H1 (cell line): ENCODE data around the gene CST5. TPM values are rescaled to one million over a fixed set of nuclear protein-coding genes. Genes with fewer than 3 reads are reported as not detected.

Experiments used
- CTCF ChIA-PET: fragments of 300-600 bp; sonication (Branson Sonifier 250); formaldehyde crosslinking; loops from one replicate; lab custom pipeline; 2021; ENCODE audit not compliant: partially characterized antibody; lab: Charles Lee
- POLR2A ChIA-PET: fragments of 300-600 bp; sonication (Branson Sonifier 250); formaldehyde crosslinking; loops from one replicate; lab custom pipeline; 2021; ENCODE audit warnings: inconsistent platforms; ENCODE audit not compliant: partially characterized antibody; lab: Charles Lee
- DNase-seq, 2 experiments: peaks; one replicate each; pipeline versions ENCODE4 v3.0.0 to v3.0.0-alpha.2; 2010 to 2022; ENCODE audit warnings: low spot score in 2 of 2, low read depth in 1 of 2, mixed read lengths in 1 of 2
- FAIRE-seq: peaks from 2 replicates; lab custom pipeline; 2011; peaks lifted over from hg19 to GRCh38; lab: Jason Lieb, UNC
- H2AFZ ChIP-seq: 2 replicates; pipeline ENCODE4 v1.8.1; 2012; ENCODE audit warnings: low read length, inconsistent platforms
- H2AK5ac ChIP-seq: 2 replicates; pipeline ENCODE4 v1.6.1; 2013; ENCODE audit warnings: low read depth, low read length
- H2BK120ac ChIP-seq: replicated peaks from 2 replicates; pipeline ENCODE3; 2013; ENCODE audit warnings: low read depth, low read length, inconsistent platforms
- H2BK12ac ChIP-seq: 2 replicates; pipeline ENCODE4 v1.6.1; 2013; ENCODE audit warnings: low read depth, low read length
- H2BK15ac ChIP-seq: 2 replicates; pipeline ENCODE4 v1.6.1; 2013; ENCODE audit warnings: low read length
- H2BK20ac ChIP-seq: 2 replicates; pipeline ENCODE4 v1.6.1; 2013; ENCODE audit warnings: low read length
- H2BK5ac ChIP-seq: 2 replicates; pipeline ENCODE4 v1.6.1; 2013; ENCODE audit warnings: low read depth, low read length
- H3K14ac ChIP-seq: 2 replicates; pipeline ENCODE4 v1.6.1; 2013; ENCODE audit warnings: inconsistent platforms; ENCODE audit not compliant: insufficient read length
- H3K18ac ChIP-seq: 2 replicates; pipeline ENCODE4 v1.6.1; 2013; ENCODE audit warnings: low read length; ENCODE audit errors: extremely low read depth
- H3K23ac ChIP-seq: 2 replicates; pipeline ENCODE4 v1.6.1; 2013; ENCODE audit warnings: inconsistent platforms; ENCODE audit not compliant: insufficient read length
- H3K23me2 ChIP-seq: 2 replicates; pipeline ENCODE4 v1.6.1; 2013; ENCODE audit warnings: low read depth, low read length
- H3K27ac ChIP-seq: 2 replicates; pipeline ENCODE4 v1.6.1; 2011; ENCODE audit warnings: low read depth, low read length, inconsistent platforms
- H3K27me3 ChIP-seq, 4 experiments: replicated peaks in 1 of 4; 1 replicate in 1 of 4; 2 replicates in 3 of 4; pipeline versions ENCODE4 v1.6.1 to v1.8.1; 2011 to 2013; ENCODE audit warnings: low read length in 3 of 4, mild to moderate bottlenecking in 3 of 4, inconsistent platforms in 2 of 4, mixed read lengths in 2 of 4, moderate library complexity in 1 of 4; ENCODE audit not compliant: control insufficient read depth in 3 of 4, insufficient read depth in 3 of 4; ENCODE audit errors: extremely low read depth in 1 of 4
- H3K36me3 ChIP-seq, 4 experiments: 2 replicates each; pipeline versions ENCODE4 v1.6.1 to v1.8.1; 2011 to 2013; ENCODE audit warnings: mild to moderate bottlenecking in 4 of 4, low read length in 3 of 4, moderate library complexity in 2 of 4, control low read depth in 1 of 4, inconsistent platforms in 1 of 4; ENCODE audit not compliant: insufficient read depth in 4 of 4, control insufficient read depth in 2 of 4
- H3K4ac ChIP-seq: replicated peaks from 2 replicates; pipeline ENCODE3; 2013; ENCODE audit warnings: low read length, low read depth, mixed read lengths, inconsistent platforms; ENCODE audit not compliant: insufficient read length
- H3K4me1 ChIP-seq, 4 experiments: replicated peaks in 1 of 4; 1 replicate in 1 of 4; 2 replicates in 3 of 4; pipeline versions ENCODE4 v1.6.1 to v1.8.1; 2011 to 2013; ENCODE audit warnings: low read length in 3 of 4, inconsistent platforms in 2 of 4, mixed read lengths in 1 of 4; ENCODE audit not compliant: insufficient read depth in 4 of 4, control insufficient read depth in 3 of 4
- H3K4me2 ChIP-seq, 2 experiments: 2 replicates each; pipeline versions ENCODE4 v1.6.1 to v1.8.1; 2011 to 2013; ENCODE audit warnings: low read depth in 2 of 2, low read length in 2 of 2, control low read depth in 1 of 2, inconsistent platforms in 1 of 2, mild to moderate bottlenecking in 1 of 2; ENCODE audit not compliant: insufficient read depth in 1 of 2
- H3K4me3 ChIP-seq, 4 experiments: fragments of 200-600, 300-600 bp in 1 of 4; sonication (generic), shearing (Covaris generic), sonication (Bioruptor Twin) in 1 of 4; 2 replicates each; pipeline versions ENCODE4 v1.5.1 to v1.8.1; 2011 to 2016; ENCODE audit warnings: low read length in 4 of 4, low read depth in 3 of 4, control low read depth in 2 of 4, inconsistent platforms in 2 of 4, mild to moderate bottlenecking in 2 of 4, mixed read lengths in 1 of 4, moderate library complexity in 1 of 4; ENCODE audit not compliant: insufficient read depth in 2 of 4; ENCODE audit errors: extremely low read depth in 1 of 4
- H3K56ac ChIP-seq: replicated peaks from 2 replicates; pipeline ENCODE3; 2013; ENCODE audit warnings: low read depth, mild to moderate bottlenecking, mixed read lengths, low read length, inconsistent platforms; ENCODE audit not compliant: insufficient read length
- H3K79me1 ChIP-seq: 2 replicates; pipeline ENCODE4 v1.6.1; 2013; ENCODE audit warnings: low read depth, low read length, control low read depth
- H3K79me2 ChIP-seq, 2 experiments: 2 replicates each; pipeline versions ENCODE4 v1.6.1 to v1.8.1; 2012 to 2013; ENCODE audit warnings: low read length in 2 of 2, mild to moderate bottlenecking in 2 of 2, inconsistent platforms in 1 of 2; ENCODE audit not compliant: insufficient read depth in 2 of 2, control insufficient read depth in 1 of 2
- H3K9ac ChIP-seq, 4 experiments: replicated peaks in 1 of 4; 1 replicate in 1 of 4; 2 replicates in 3 of 4; pipeline versions ENCODE4 v1.6.1 to v1.8.1; 2011 to 2013; ENCODE audit warnings: low read depth in 3 of 4, low read length in 3 of 4, control low read depth in 2 of 4, mild to moderate bottlenecking in 2 of 4, moderate library complexity in 2 of 4, inconsistent platforms in 1 of 4; ENCODE audit errors: extremely low read depth in 1 of 4
- H3K9me3 ChIP-seq, 2 experiments: 2 replicates each; pipeline versions ENCODE4 v1.6.1 to v1.8.1; 2012 to 2013; ENCODE audit warnings: mild to moderate bottlenecking in 2 of 2, moderate library complexity in 2 of 2, control low read depth in 1 of 2, inconsistent platforms in 1 of 2, low read depth in 1 of 2, low read length in 1 of 2, mixed read lengths in 1 of 2; ENCODE audit not compliant: insufficient read depth in 2 of 2
- H4K20me1 ChIP-seq, 2 experiments: replicated peaks in 1 of 2; 2 replicates each; pipeline versions ENCODE3 to v1.8.1; 2011 to 2013; ENCODE audit warnings: inconsistent platforms in 2 of 2, low read length in 2 of 2, mild to moderate bottlenecking in 1 of 2; ENCODE audit not compliant: insufficient read depth in 2 of 2, control insufficient read depth in 1 of 2
- H4K5ac ChIP-seq: 2 replicates; pipeline ENCODE4 v1.6.1; 2013; ENCODE audit warnings: low read length, low read depth, mixed read lengths, inconsistent platforms; ENCODE audit not compliant: insufficient read length
- H4K8ac ChIP-seq: 2 replicates; pipeline ENCODE4 v1.8.0; 2013; ENCODE audit warnings: mild to moderate bottlenecking, moderate library complexity, low read length, inconsistent platforms; ENCODE audit not compliant: insufficient read depth; ENCODE audit errors: extremely low read depth
- H4K91ac ChIP-seq: replicated peaks from 2 replicates; pipeline ENCODE3; 2013; ENCODE audit warnings: low read length, mixed read lengths, inconsistent platforms; ENCODE audit not compliant: insufficient read length
- BACH1 ChIP-seq: IDR thresholded peaks from 2 replicates; pipeline ENCODE4 v1.6.1; 2012; ENCODE audit warnings: low read length, improper control_type of control experiment
- CHD2 ChIP-seq: IDR thresholded peaks from 2 replicates; pipeline ENCODE4 v1.6.1; 2012; ENCODE audit warnings: low read length, improper control_type of control experiment
- FOSL1 ChIP-seq: IDR thresholded peaks from 2 replicates; pipeline ENCODE4 v1.6.1; 2011; ENCODE audit warnings: mild to moderate bottlenecking, low read depth, low read length, moderate library complexity; ENCODE audit not compliant: insufficient read depth
- SIX5 ChIP-seq: IDR thresholded peaks from 2 replicates; pipeline ENCODE4 v1.6.1; 2011; ENCODE audit warnings: mild to moderate bottlenecking, low read depth, low read length
- TCF12 ChIP-seq: IDR thresholded peaks from 2 replicates; pipeline ENCODE4 v1.6.1; 2011; ENCODE audit warnings: low read depth, mild to moderate bottlenecking, low read length
- WGBS, 2 experiments: shearing (Covaris generic) in 1 of 2; methylation state at CpG; one replicate each; pipeline versions ENCODE4 v1.1.6 to v1.1.7; 2013 to 2015; ENCODE audit warnings: low lambda C conversion rate in 2 of 2, mixed read lengths in 2 of 2, inconsistent platforms in 1 of 2, low coverage in 1 of 2, missing lambda C conversion rate in 1 of 2; ENCODE audit not compliant: insufficient replicate concordance in 2 of 2, insufficient coverage in 1 of 2, insufficient read length in 1 of 2; ENCODE audit errors: extremely low coverage in 1 of 2, missing lambda C conversion rate in 1 of 2; 5-methylcytosine and 5-hydroxymethylcytosine counted together
- polyA plus RNA-seq, 7 experiments: library from polyadenylated mRNA; depleted of rRNA in 3 of 7; stranded (reverse) in 5 of 7; unstranded in 2 of 7; fragments of >200 nt in 5 of 7; fragments of 200-250 nt in 2 of 7; gene quantifications; 1 replicate in 5 of 7; 2 replicates in 1 of 7; 4 replicates in 1 of 7; pipeline versions ENCODE4 v1.2.1 to v1.2.3, GENCODE V29; 2011 to 2013; ENCODE audit warnings: missing spikeins in 2 of 7, mixed read lengths in 2 of 7
- total RNA-seq: library from RNA; stranded (reverse); fragmentation: NEBNext Ultra II Directional; extraction: Animal tissue kit (Norgen Biotek cat#: 25700); gene quantifications from 2 replicates; pipeline ENCODE4 v1.2.1, GENCODE V29; 2021

Gene CST5
- total and polyA plus RNA-seq, 2 of the 8 experiments (the other 6 are each of a cell fraction or from before 2014, with no cell fraction given): not detected

GRCh38 chr20:23856736-23857135 is 22.8 kb downstream of the CST5 start:
- WGBS, 2 experiments: 84% methylated on average over 5 of the region's 5 CpGs; no CpG with 5 or more reads in 1 of the 2 experiments
- Histone ChIP-seq H4K91ac (no peak overlapping the region), H2AFZ (no peak overlapping the region), H3K56ac (no peak overlapping the region), H4K5ac (no peak overlapping the region), H3K79me1 (no peaks in the 10 kb centered on the region), H3K4me1 (peaks cover 0 to 4% (median 0%) of the 10 kb centered on the region in 4 experiments; a peak in 1 of 7 replicates), H3K9me3 (no peaks in the 10 kb centered on the region), H3K23me2 (no peaks in the 10 kb centered on the region), H3K4me3 (no peak overlapping the region), H2AK5ac (0 out of 2 replicates have a peak overlapping the region, but pooled peaks have one; percentile 60), H3K36me3 (no peaks in the 10 kb centered on the region), H2BK120ac (no peak overlapping the region), H3K4ac (peak overlapping the region; percentile 6), H2BK5ac (peak overlapping the region; percentile 6; the same call in 1 of the 2 replicates), H3K27me3 (no peaks in the 10 kb centered on the region), H2BK12ac (no peak overlapping the region), H4K8ac (no peak overlapping the region), H3K79me2 (no peaks in the 10 kb centered on the region), H3K23ac (no peak overlapping the region), H4K20me1 (no peaks in the 10 kb centered on the region), H3K9ac (no peak overlapping the region), H3K14ac (no peak overlapping the region), H3K4me2 (no peak overlapping the region), H2BK20ac (no peak overlapping the region), H3K27ac (no peak overlapping the region), H3K18ac (no peak overlapping the region), H2BK15ac (no peak overlapping the region)
- ChIA-PET CTCF (no interaction called here), POLR2A (no interaction called here)
- FAIRE-seq: no peak
- TF ChIP-seq FOSL1 (no peak), SIX5 (no peak), CHD2 (no peak), BACH1 (no peak), TCF12 (no peak)
- no peak for DNase-seq
